GM12878 (cell line): Measurements from ENCODE around the gene RGS6. TPM values are rescaled to one million over a fixed set of nuclear protein-coding genes. Genes with fewer than 3 reads are reported as not detected.

Experiments used
- ATAC-seq: fragments of 200-7000 bp; cut with Tn5 transposase; 3 replicates; pipeline ENCODE4 v1.9.1; 2020; ENCODE audit warnings: mild to moderate bottlenecking, moderate library complexity
- BruUV-seq: library from RNA; stranded (reverse); fragments of 400-500 nt; replicated peaks from 2 replicates; lab custom pipeline; 2021; lab: Mats Ljungman, UMichigan
- CTCF ChIA-PET: fragments of 300-600 bp; sonication (Branson Sonifier 250); formaldehyde crosslinking; extraction: SDS; loops from one replicate; lab custom pipeline; 2021; ENCODE audit warnings: inconsistent platforms; lab: Yijun Ruan, JAX
- POLR2A ChIA-PET: fragments of 350-600 bp; formaldehyde crosslinking; extraction: SDS; loops from one replicate; lab custom pipeline; 2021; ENCODE audit warnings: inconsistent platforms; lab: Charles Lee
- RAD21 ChIA-PET: fragments of 300-600 bp; sonication (Branson Sonifier 250); formaldehyde crosslinking; loops from one replicate; lab custom pipeline; 2023; ENCODE audit warnings: antibody characterized with exemption; ENCODE audit not compliant: unreplicated experiment; lab: Charles Lee
- SMC1A ChIA-PET: fragments of 300-600 bp; sonication (Branson Sonifier 250); formaldehyde crosslinking; loops from one replicate; lab custom pipeline; 2023; ENCODE audit not compliant: unreplicated experiment, uncharacterized antibody; lab: Charles Lee
- DNase-seq: peaks from one replicate; pipeline ENCODE4 v3.0.0-alpha.2; 2011; ENCODE audit warnings: low read depth, low spot score
- FAIRE-seq: peaks from 3 replicates; lab custom pipeline; 2011; peaks lifted over from hg19 to GRCh38; lab: Jason Lieb, UNC
- H2AFZ ChIP-seq: 2 replicates; pipeline ENCODE4 v1.6.0; 2011; ENCODE audit warnings: low read depth, low read length, control low read depth; ENCODE audit not compliant: control insufficient read depth
- H3K27ac ChIP-seq: 2 replicates; pipeline ENCODE4 v1.5.1; 2011; ENCODE audit warnings: control low read depth; ENCODE audit not compliant: control insufficient read depth, insufficient read depth
- H3K27me3 ChIP-seq, 2 experiments: replicated peaks in 1 of 2; 2 replicates each; pipeline versions ENCODE4 v1.6.0 to v1.6.1; 2011; ENCODE audit warnings: low read length in 1 of 2; ENCODE audit not compliant: control insufficient read depth in 2 of 2, insufficient read depth in 2 of 2
- H3K36me3 ChIP-seq, 2 experiments: 2 replicates each; pipeline ENCODE4 v1.5.1; 2011; ENCODE audit warnings: low read length in 1 of 2; ENCODE audit not compliant: control insufficient read depth in 2 of 2, insufficient read depth in 2 of 2
- H3K4me1 ChIP-seq: 2 replicates; pipeline ENCODE4 v1.6.1; 2011; ENCODE audit warnings: mild to moderate bottlenecking, low read length, moderate library complexity, mixed read lengths; ENCODE audit not compliant: control insufficient read depth, insufficient read depth
- H3K4me2 ChIP-seq: 2 replicates; pipeline ENCODE4 v1.6.0; 2011; ENCODE audit warnings: control low read depth; ENCODE audit not compliant: control insufficient read depth, insufficient read depth
- H3K4me3 ChIP-seq: fragments of 200-600 bp; sonication (generic); 2 replicates; pipeline ENCODE4 v1.5.1; 2016
- H3K79me2 ChIP-seq: 2 replicates; pipeline ENCODE4 v1.6.0; 2011; ENCODE audit warnings: low read length; ENCODE audit not compliant: control insufficient read depth, insufficient read depth
- H3K9ac ChIP-seq: 2 replicates; pipeline ENCODE4 v1.8.0; 2011; ENCODE audit warnings: low read length, control low read depth, mixed read lengths; ENCODE audit not compliant: control insufficient read depth, insufficient read depth
- H3K9me3 ChIP-seq: replicated peaks from 3 replicates; pipeline ENCODE4 v1.5.1; 2011; ENCODE audit warnings: mild to moderate bottlenecking, low read length; ENCODE audit not compliant: control insufficient read depth, insufficient read depth
- H4K20me1 ChIP-seq: 2 replicates; pipeline ENCODE4 v1.6.0; 2011; ENCODE audit not compliant: control insufficient read depth, insufficient read depth
- ATF2 ChIP-seq: IDR thresholded peaks from 2 replicates; pipeline ENCODE4 v1.6.1; 2012; ENCODE audit warnings: low read length, inconsistent platforms
- ATF3 ChIP-seq: IDR thresholded peaks from 2 replicates; pipeline ENCODE4 v1.6.1; 2011; ENCODE audit warnings: low read depth, mild to moderate bottlenecking, low read length, moderate library complexity, borderline replicate concordance; ENCODE audit errors: extremely low read depth
- CEBPB ChIP-seq, 2 experiments: fragments of 150-350 bp in 1 of 2; IDR thresholded peaks; 2 replicates each; pipeline ENCODE4 v1.6.1; 2012 to 2014; ENCODE audit warnings: low read depth in 2 of 2, low read length in 2 of 2, borderline replicate concordance in 1 of 2, inconsistent platforms in 1 of 2
- FOXM1 ChIP-seq: IDR thresholded peaks from 2 replicates; pipeline ENCODE4 v1.6.1; 2012; ENCODE audit warnings: low read depth, mild to moderate bottlenecking, inconsistent platforms, low read length, moderate library complexity
- HDGF ChIP-seq: fragments of 450-650 bp; IDR thresholded peaks from 2 replicates; pipeline ENCODE4 v1.6.1; 2016; ENCODE audit warnings: antibody characterized with exemption
- IRF5 ChIP-seq: fragments of 450-650 bp; IDR thresholded peaks from 2 replicates; pipeline ENCODE4 v1.6.1; 2017; ENCODE audit warnings: borderline replicate concordance
- KLF5 ChIP-seq: fragments of 450-650 bp; IDR thresholded peaks from 2 replicates; pipeline ENCODE4 v1.6.1; 2014; ENCODE audit warnings: mild to moderate bottlenecking; ENCODE audit not compliant: partially characterized antibody
- MAX ChIP-seq: IDR thresholded peaks from 2 replicates; pipeline ENCODE4 v1.6.1; 2012; ENCODE audit warnings: low read depth, low read length, improper control_type of control experiment
- MLLT1 ChIP-seq: fragments of 450-650 bp; IDR thresholded peaks from 2 replicates; pipeline ENCODE4 v1.6.1; 2016; ENCODE audit warnings: mild to moderate bottlenecking
- NBN ChIP-seq: fragments of 450-650 bp; IDR thresholded peaks from 2 replicates; pipeline ENCODE4 v1.6.1; 2016
- POLR2AphosphoS5 ChIP-seq: IDR thresholded peaks from 2 replicates; pipeline ENCODE4 v1.6.1; 2011; ENCODE audit warnings: mild to moderate bottlenecking, low read length, inconsistent platforms
- SMC3 ChIP-seq: IDR thresholded peaks from 2 replicates; pipeline ENCODE4 v1.6.1; 2011; ENCODE audit warnings: low read length, improper control_type of control experiment, borderline replicate concordance
- SREBF2 ChIP-seq: IDR thresholded peaks from 2 replicates; pipeline ENCODE4 v1.6.1; 2012; ENCODE audit warnings: mild to moderate bottlenecking, low read length
- SRF ChIP-seq, 2 experiments: IDR thresholded peaks; 2 replicates each; pipeline ENCODE4 v1.6.1; 2011; ENCODE audit warnings: low read depth in 2 of 2, low read length in 2 of 2, mild to moderate bottlenecking in 1 of 2, moderate library complexity in 1 of 2
- WRNIP1 ChIP-seq: IDR thresholded peaks from 2 replicates; pipeline ENCODE4 v1.6.1; 2011; ENCODE audit warnings: low read depth, low read length, improper control_type of control experiment, borderline replicate concordance
- YY1 ChIP-seq: IDR thresholded peaks from 2 replicates; pipeline ENCODE4 v1.6.1; 2011; ENCODE audit warnings: low read depth, mild to moderate bottlenecking, low read length
- WGBS: methylation state at CpG from one replicate; pipeline ENCODE4 v1.1.6; 2016; ENCODE audit warnings: low lambda C conversion rate; ENCODE audit not compliant: insufficient replicate concordance, insufficient coverage; ENCODE audit errors: missing lambda C conversion rate; 5-methylcytosine and 5-hydroxymethylcytosine counted together
- in situ Hi-C: fragments of 300-500 bp; cut with MboI; formaldehyde crosslinking; loops from 9 replicates; pipeline ENCODE4 v1.14.3; 2018; ENCODE audit warnings: mixed read lengths
- intact Hi-C: fragments of 100-400 bp; cut with micrococcal nuclease; formaldehyde crosslinking; loops from one replicate; pipeline ENCODE4 v1.14.2; 2022; ENCODE audit not compliant: unreplicated experiment
- polyA plus RNA-seq, 11 experiments: library from polyadenylated mRNA; depleted of rRNA in 4 of 11; unstranded in 6 of 11; stranded (reverse) in 5 of 11; fragments of >200 nt; fragmentation: Nextera tagmentation in 4 of 11; fragmentation: Illumina TruSeq in 1 of 11; extraction: Ambion mirVana in 4 of 11; extraction: Trizol in 1 of 11; gene quantifications; 1 replicate in 1 of 11; 2 replicates in 10 of 11; pipeline versions ENCODE4 v1.2.1 to v1.2.3, GENCODE V29; 2011 to 2016; ENCODE audit warnings: inconsistent platforms in 2 of 11, missing spikeins in 2 of 11, low read depth in 1 of 11
- total RNA-seq, 4 experiments: library from RNA; depleted of rRNA in 3 of 4; stranded (reverse); fragments of >200 nt in 3 of 4; fragmentation: Illumina TruSeq in 1 of 4; extraction: Trizol in 1 of 4; gene quantifications; 2 replicates each; pipeline versions ENCODE4 v1.2.1 to v1.2.3, GENCODE V29; 2013 to 2021

Gene RGS6
- total and polyA plus RNA-seq, 10 of the 15 experiments (the other 5 are each of a cell fraction or from before 2014, with no cell fraction given) = 3.9 to 18.1 (median 12.4) TPM

- no peak overlapping the region for H3K4me2 ChIP-seq
- POLR2A ChIA-PET = interaction anchor here (0.7 to 2.8 kb wide), 2 partner anchors 54 to 387 kb away, joined by 3 to 12 read pairs; no protein-coding TSS in a partner anchor
- peak; percentile 75; the same call in 1 of the 2 replicates for TF ChIP-seq NBN
- no peak for TF ChIP-seq SREBF2
- peak; percentile 98 for TF ChIP-seq SMC3
- TF ChIP-seq HDGF = 0 out of 2 replicates have a peak, but pooled peaks have one; percentile 26
- peak; percentile 84; the same call in 1 of the 2 replicates for TF ChIP-seq WRNIP1
- no peak for TF ChIP-seq MAX
- TF ChIP-seq MLLT1 = peak; percentile 33; the same call in 1 of the 2 replicates
- peak; percentile 52; the same call in 1 of the 2 replicates for TF ChIP-seq FOXM1
- no peak for TF ChIP-seq ATF2
- TF ChIP-seq CEBPB (IDR thresholded peaks at IDR 0.05; ENCODE audit: borderline replicate concordance in 1 of 2, low read depth in 2 of 2, low read length in 2 of 2) = 0 out of 4 replicates have a peak, but pooled peaks of 1 of the 2 experiments have one; percentile 22
- TF ChIP-seq POLR2AphosphoS5 = no peak
- TF ChIP-seq ATF3 = no peak
- TF ChIP-seq YY1 = peak; percentile 73
- TF ChIP-seq KLF5 = no peak
- no peak for TF ChIP-seq SRF (IDR thresholded peaks at IDR 0.05; ENCODE audit: low read depth in 2 of 2, low read length in 2 of 2)
- no peak for TF ChIP-seq IRF5
Measured at GRCh38 chr14:72516936-72517700, 584.9 kb downstream of the RGS6 start.

More at GRCh38 chr14:72516936-72517700, 584.9 kb downstream of the RGS6 start:
- peak; percentile 46 for ATAC-seq
- Histone ChIP-seq H3K9me3 (peaks cover 3% of the 10 kb centered on the region; the same call in 1 of the 3 replicates), H3K9ac (no peak overlapping the region), H3K4me1 (peaks cover 56% of the 10 kb centered on the region), H3K36me3 (no peaks in the 10 kb centered on the region), H4K20me1 (no peaks in the 10 kb centered on the region), H3K4me3 (no peak overlapping the region), H3K27ac (peak overlapping the region; percentile 86; the same call in 1 of the 2 replicates), H3K27me3 (no peaks in the 10 kb centered on the region), H2AFZ (no peak overlapping the region; the same call in 1 of the 2 replicates), H3K79me2 (no peaks in the 10 kb centered on the region)
- peak; percentile 53 for DNase-seq
- in situ Hi-C loops = loop anchor here (5.0 to 10.0 kb wide), 2 partner anchors 390 to 958 kb away; no protein-coding TSS in a partner anchor
- 63% methylated on average over 11 of the region's 11 CpGs for WGBS
- RAD21 ChIA-PET = interaction anchor here (0.6 to 10.4 kb wide), 16 partner anchors 39 to 757 kb away, joined by 3 to 216 read pairs (median 5); partner anchors contain the start of gene DPF3
- CTCF ChIA-PET = interaction anchor here (0.5 to 12.6 kb wide), 35 partner anchors 8 to 954 kb away, joined by 3 to 520 read pairs (median 4); partner anchors contain the start of gene DPF3
- SMC1A ChIA-PET = interaction anchor here (0.6 to 8.8 kb wide), 39 partner anchors 8 to 1113 kb away, joined by 3 to 304 read pairs (median 5); partner anchors contain the start of gene DPF3
- BruUV-seq = no TSS peak
- no peak for FAIRE-seq
- intact Hi-C loops = loop anchor here (1.0 to 10.0 kb wide), 4 partner anchors 205 to 431 kb away; no protein-coding TSS in a partner anchor
